GM12865 (cell line): ENCODE results near the gene RNFT2.

ENCODE experiments used
- DNase-seq: peaks from one replicate; pipeline ENCODE4 v3.0.0; 2010; ENCODE audit warnings: low read depth
- H3K4me3 ChIP-seq: 2 replicates; pipeline ENCODE4 v1.5.1; 2011; ENCODE audit warnings: mild to moderate bottlenecking, low read depth, low read length, control low read depth
- CTCF ChIP-seq: IDR thresholded peaks from 2 replicates; pipeline ENCODE4 v1.5.1; 2011; ENCODE audit warnings: low read length, control low read depth, low read depth, inconsistent platforms; ENCODE audit not compliant: insufficient read depth; ENCODE audit errors: missing control alignments

RNFT2 gene

DNA sequence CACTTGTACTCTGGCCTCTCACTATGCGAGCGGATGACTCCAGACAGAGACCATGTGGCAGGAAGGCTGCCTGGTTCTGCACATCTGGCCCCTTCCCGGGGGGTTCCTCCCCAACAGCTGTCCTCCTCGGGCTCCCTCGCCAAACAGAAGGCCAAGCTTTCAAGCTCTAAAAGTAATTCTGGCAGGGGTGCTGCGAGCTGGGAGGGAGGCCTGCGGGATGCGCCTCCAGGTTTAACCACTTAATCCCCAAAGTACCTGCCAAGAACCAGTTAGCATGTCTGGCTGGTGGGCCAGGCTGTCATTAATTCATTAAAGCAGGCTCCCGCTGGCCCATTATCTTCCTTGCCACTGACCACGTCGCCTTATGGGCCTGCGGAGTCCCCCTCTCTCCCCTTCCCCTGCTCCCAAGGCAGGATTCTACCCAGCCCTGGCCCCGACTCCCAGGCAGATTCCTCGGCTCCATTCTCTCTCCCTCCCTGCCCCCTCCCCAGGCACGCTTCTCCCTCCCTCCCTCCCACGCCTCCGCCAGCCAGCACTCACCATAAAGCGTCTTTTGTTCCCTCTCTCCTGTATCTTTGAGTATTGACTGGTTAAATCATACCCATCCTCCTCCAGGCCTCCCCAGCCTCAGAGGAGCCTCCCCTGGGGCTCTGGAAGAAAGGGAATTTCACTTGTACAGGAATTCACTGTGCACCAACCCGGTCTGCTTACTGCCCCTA is 138.2 kb downstream of the RNFT2 start:
- H3K4me3 ChIP-seq, result no peak overlapping the region
- TF ChIP-seq CTCF, result no peak
- no peak for DNase-seq

- H3K4me3 ChIP-seq, result no peak overlapping the region
- TF ChIP-seq CTCF, result no peak
- no peak for DNase-seq
These were observed 140.7 kb downstream of the RNFT2 start for GRCh38 chr12:116878567-116879508.

GRCh38 chr12:116879509-116880212 is 141.5 kb downstream of the RNFT2 start:
- H3K4me3 ChIP-seq, result no peak overlapping the region
- no peak for DNase-seq
- no peak for TF ChIP-seq CTCF

GRCh38 chr12:116880213-116880816 is 142.2 kb downstream of the RNFT2 start:
- no peak for DNase-seq
- no peak overlapping the region for H3K4me3 ChIP-seq
- no peak for TF ChIP-seq CTCF

DNA sequence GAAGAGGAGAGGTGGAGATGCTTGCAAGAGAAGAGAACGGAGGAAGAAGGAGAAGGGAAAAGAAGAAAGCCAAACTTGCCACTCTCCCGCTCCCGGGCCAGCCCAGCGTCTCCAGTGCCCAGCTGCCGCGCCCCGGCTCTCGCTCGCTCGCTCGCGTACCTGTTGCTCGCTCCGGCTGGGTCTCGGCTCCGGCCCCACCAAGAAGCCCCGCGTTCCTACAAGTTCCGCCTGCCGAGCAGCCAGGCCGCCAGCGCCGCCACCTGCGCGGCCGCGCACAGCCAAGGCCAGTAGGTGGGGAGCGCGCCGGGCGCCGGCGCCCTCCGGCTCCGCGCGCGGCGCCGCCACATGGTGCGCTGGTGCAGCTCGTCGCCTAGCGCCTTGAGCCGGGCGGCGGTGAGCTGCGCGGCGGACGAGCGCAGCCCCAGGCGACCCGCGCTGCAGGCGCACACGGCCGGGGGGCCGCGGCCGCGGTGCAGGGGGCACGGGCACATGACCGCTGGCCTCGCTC is 142.8 kb downstream of the RNFT2 start:
- peak; percentile 62 for DNase-seq
- no peak overlapping the region for H3K4me3 ChIP-seq
- TF ChIP-seq CTCF, result peak; percentile 18

DNA sequence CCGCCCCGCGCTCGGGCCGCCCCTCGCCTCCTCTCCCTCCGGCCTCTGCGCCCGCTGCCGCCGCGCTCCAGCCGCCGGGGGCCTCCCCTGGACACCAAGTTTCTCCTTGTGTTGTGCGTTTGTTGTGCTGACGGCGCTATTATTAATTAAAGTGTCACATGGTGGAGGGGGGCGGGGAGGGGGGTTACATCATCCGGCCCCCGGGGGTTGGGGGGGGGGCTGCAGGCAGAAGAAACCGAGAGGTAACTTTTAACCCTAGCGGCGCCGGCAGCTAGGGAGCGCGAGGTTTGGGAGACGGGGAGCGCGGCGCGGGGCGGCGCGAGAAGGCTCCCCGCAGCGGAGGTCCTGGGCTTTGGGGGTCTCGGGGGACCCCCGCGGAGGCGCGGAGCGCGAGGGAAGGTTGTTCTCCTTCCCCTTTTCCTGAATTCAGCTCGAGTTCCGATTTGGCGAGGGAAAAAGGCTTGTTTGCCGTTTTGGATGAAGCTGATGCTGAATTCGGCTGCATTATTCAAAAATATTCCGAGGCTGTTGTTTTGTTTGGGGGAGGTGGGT is 143.3 kb downstream of the RNFT2 start, which contains the start of gene HRK:
Gene HRK, minus strand, starts transcription at position 117 of the 552 bp plus-strand sequence. CDS start 134 bp downstream, outside the sequence.
- TF ChIP-seq CTCF, result no peak
- H3K4me3 ChIP-seq, result no peak within 1 kb of the TSS
- DNase-seq, result no peak
